Measurements from ENCODE around the gene SUPT16H. TPM values are rescaled to one million over a fixed set of nuclear protein-coding genes. Genes with fewer than 3 reads are reported as not detected.

The SUPT16H gene
- total RNA-seq, 1 experiment from 2014 or later: 65.4 TPM

GRCh38 chr14:21326972-21327371, 56.8 kb downstream of the SUPT16H start:
- H3K27ac ChIP-seq: no peak overlapping the region
- H3K9me3 ChIP-seq (ENCODE audit: insufficient read depth, low read depth): no peaks in the 10 kb centered on the region
- H4K20me1 ChIP-seq (ENCODE audit: insufficient read depth): no peaks in the 10 kb centered on the region
- H3K79me2 ChIP-seq (ENCODE audit: low read depth): no peaks in the 10 kb centered on the region
- H3K4me3 ChIP-seq: no peak overlapping the region
- TF ChIP-seq EZH2 (IDR thresholded peaks at IDR 0.05; ENCODE audit: low read depth) (no peak), CTCF (conservative IDR thresholded peaks at IDR 0.05) (no peak)
- H3K9me2 ChIP-seq (ENCODE audit: insufficient read depth): no peaks in the 10 kb centered on the region
- H3F3A ChIP-seq (ENCODE audit: insufficient read depth, low read depth): no peaks in the 10 kb centered on the region
- H3K4me1 ChIP-seq (replicated peaks; ENCODE audit: insufficient read depth): no peaks in the 10 kb centered on the region
- H2AFZ ChIP-seq: no peak overlapping the region
- ChIA-PET POLR2A (ENCODE audit: unreplicated experiment) (no interaction called here), CTCF (no interaction called here)
- H3K36me3 ChIP-seq (ENCODE audit: low read depth): no peaks in the 10 kb centered on the region
- DNase-seq: no peak
- intact Hi-C loops (cut with micrococcal nuclease; ENCODE audit: unreplicated experiment): no loop called here
- no peaks in the 10 kb centered on the region for H3K27me3 ChIP-seq (ENCODE audit: insufficient read depth, low read depth)
- H3K4me2 ChIP-seq: no peak overlapping the region
- no TSS peak for BruUV-seq (replicated peaks)

GRCh38 chr14:21322716-21323115, 61.1 kb downstream of the SUPT16H start:
- ChIA-PET POLR2A (ENCODE audit: unreplicated experiment) (no interaction called here), CTCF (no interaction called here)
- no TSS peak for BruUV-seq (replicated peaks)

GRCh38 chr14:21320913-21321312, 62.9 kb downstream of the SUPT16H start:
- Histone ChIP-seq H3K36me3 (ENCODE audit: low read depth) (no peaks in the 10 kb centered on the region), H4K20me1 (ENCODE audit: insufficient read depth) (no peaks in the 10 kb centered on the region), H3K27me3 (ENCODE audit: insufficient read depth, low read depth) (no peaks in the 10 kb centered on the region), H3K4me2 (peak overlapping the region; percentile 72), H3K79me2 (ENCODE audit: low read depth) (no peaks in the 10 kb centered on the region), H3K4me3 (peak overlapping the region; percentile 55; the same call in 1 of the 2 replicates), H2AFZ (no peak overlapping the region), H3K9me3 (ENCODE audit: insufficient read depth, low read depth) (no peaks in the 10 kb centered on the region), H3F3A (ENCODE audit: insufficient read depth, low read depth) (no peaks in the 10 kb centered on the region), H3K9me2 (ENCODE audit: insufficient read depth) (no peaks in the 10 kb centered on the region), H3K27ac (0 out of 2 replicates have a peak overlapping the region, but pooled peaks have one; percentile 16), H3K4me1 (replicated peaks; ENCODE audit: insufficient read depth) (peaks cover 13% of the 10 kb centered on the region)
- TF ChIP-seq EZH2 (IDR thresholded peaks at IDR 0.05; ENCODE audit: low read depth): no peak
- TF ChIP-seq CTCF (conservative IDR thresholded peaks at IDR 0.05): no peak
- no peak for DNase-seq
- CTCF ChIA-PET: no interaction called here
- POLR2A ChIA-PET (ENCODE audit: unreplicated experiment): interaction anchor here (0.6 kb wide), 1 partner anchor 12 kb away, joined by 6 read pairs; no protein-coding TSS in a partner anchor
- intact Hi-C loops (cut with micrococcal nuclease; ENCODE audit: unreplicated experiment): no loop called here
- BruUV-seq (replicated peaks): no TSS peak

More at GRCh38 chr14:21322716-21323115, 61.1 kb downstream of the SUPT16H start:
- Histone ChIP-seq H3K9me3 (ENCODE audit: insufficient read depth, low read depth) (no peaks in the 10 kb centered on the region), H3K4me2 (no peak overlapping the region), H3K9me2 (ENCODE audit: insufficient read depth) (no peaks in the 10 kb centered on the region), H3F3A (ENCODE audit: insufficient read depth, low read depth) (no peaks in the 10 kb centered on the region), H3K36me3 (ENCODE audit: low read depth) (no peaks in the 10 kb centered on the region), H4K20me1 (ENCODE audit: insufficient read depth) (no peaks in the 10 kb centered on the region), H2AFZ (no peak overlapping the region), H3K4me3 (no peak overlapping the region), H3K27me3 (ENCODE audit: insufficient read depth, low read depth) (no peaks in the 10 kb centered on the region), H3K27ac (no peak overlapping the region), H3K4me1 (replicated peaks; ENCODE audit: insufficient read depth) (peaks cover 13% of the 10 kb centered on the region), H3K79me2 (ENCODE audit: low read depth) (no peaks in the 10 kb centered on the region)
- no peak for DNase-seq
- intact Hi-C loops (cut with micrococcal nuclease; ENCODE audit: unreplicated experiment): no loop called here
- TF ChIP-seq CTCF (conservative IDR thresholded peaks at IDR 0.05) (no peak), EZH2 (IDR thresholded peaks at IDR 0.05; ENCODE audit: low read depth) (no peak)

Measured in PC-9 (cell line).